KOPT-K1 (cell line): Measurements from ENCODE around the gene PPFIA2.
"Not testable (repeated sequence)": the region's sequence is repeated elsewhere in the genome, so short reads cannot be mapped to it uniquely, and the experiment has no call there.

Experiments
- H3K27ac ChIP-seq: fragments of 200-600 bp; sonication (generic); 2 replicates; pipeline ENCODE4 v1.5.1; 2016; ENCODE audit warnings: antibody characterized with exemption, mild to moderate bottlenecking, low read depth, low read length; ENCODE audit not compliant: poor library complexity, severe bottlenecking
- H3K36me3 ChIP-seq: fragments of 200-600 bp; sonication (generic); 2 replicates; pipeline ENCODE4 v1.5.1; 2017; ENCODE audit warnings: antibody characterized with exemption, mild to moderate bottlenecking, low read length, moderate library complexity; ENCODE audit not compliant: insufficient read depth
- H3K9me3 ChIP-seq: fragments of 200-600 bp; sonication (generic); 2 replicates; pipeline ENCODE4 v1.5.1; 2017; ENCODE audit warnings: antibody characterized with exemption, low read length, mild to moderate bottlenecking; ENCODE audit not compliant: insufficient read depth, poor library complexity, severe bottlenecking

PPFIA2 gene

GRCh38 chr12:81718616-81719015 is 40.5 kb downstream of the PPFIA2 start:
- no peaks in the 10 kb centered on the region for H3K36me3 ChIP-seq
- no peak overlapping the region for H3K27ac ChIP-seq
- H3K9me3 ChIP-seq, result no peaks in the 10 kb centered on the region

- H3K27ac ChIP-seq, result no peak overlapping the region
- no peaks in the 10 kb centered on the region for H3K9me3 ChIP-seq
- no peaks in the 10 kb centered on the region for H3K36me3 ChIP-seq
Observed at GRCh38 chr12:81712536-81712935, 46.6 kb downstream of the PPFIA2 start.

GRCh38 chr12:81705586-81705985 is 53.6 kb downstream of the PPFIA2 start:
- no peaks in the 10 kb centered on the region for H3K9me3 ChIP-seq
- no peaks in the 10 kb centered on the region for H3K36me3 ChIP-seq
- no peak overlapping the region for H3K27ac ChIP-seq

- H3K27ac ChIP-seq, result no peak overlapping the region
- no peaks in the 10 kb centered on the region for H3K9me3 ChIP-seq
- no peaks in the 10 kb centered on the region for H3K36me3 ChIP-seq
Observed at GRCh38 chr12:81699551-81699950, 59.6 kb downstream of the PPFIA2 start.

DNA sequence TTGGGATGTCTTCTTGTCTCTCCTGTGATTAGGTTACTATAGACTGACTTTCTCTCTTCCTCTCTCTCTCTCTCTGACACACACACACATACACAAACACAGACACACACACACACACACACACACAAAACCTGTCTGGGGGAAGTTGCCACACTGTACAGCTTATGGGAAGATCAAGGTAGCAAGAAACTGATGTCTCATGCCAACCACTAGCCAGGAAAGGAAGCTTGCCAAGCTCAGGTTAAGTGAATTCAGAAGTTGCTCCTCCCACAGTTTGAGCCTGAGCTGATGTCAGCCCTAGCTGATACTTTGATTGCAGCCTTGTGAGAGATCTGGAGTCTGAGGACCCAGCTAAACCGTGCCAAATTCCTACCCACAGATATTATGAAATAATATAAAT is 67.1 kb downstream of the PPFIA2 start:
- H3K9me3 ChIP-seq, result no peaks in the 10 kb centered on the region
- H3K27ac ChIP-seq, result no peak overlapping the region
- H3K36me3 ChIP-seq, result no peaks in the 10 kb centered on the region

GRCh38 chr12:81683881-81684280 is 75.3 kb downstream of the PPFIA2 start:
- Histone ChIP-seq H3K9me3 (no peaks in the 10 kb centered on the region), H3K36me3 (no peaks in the 10 kb centered on the region), H3K27ac (no peak overlapping the region)

- Histone ChIP-seq H3K27ac (no peak overlapping the region), H3K9me3 (no peaks in the 10 kb centered on the region), H3K36me3 (no peaks in the 10 kb centered on the region)
Observed at GRCh38 chr12:81679614-81680013, 79.5 kb downstream of the PPFIA2 start.

DNA sequence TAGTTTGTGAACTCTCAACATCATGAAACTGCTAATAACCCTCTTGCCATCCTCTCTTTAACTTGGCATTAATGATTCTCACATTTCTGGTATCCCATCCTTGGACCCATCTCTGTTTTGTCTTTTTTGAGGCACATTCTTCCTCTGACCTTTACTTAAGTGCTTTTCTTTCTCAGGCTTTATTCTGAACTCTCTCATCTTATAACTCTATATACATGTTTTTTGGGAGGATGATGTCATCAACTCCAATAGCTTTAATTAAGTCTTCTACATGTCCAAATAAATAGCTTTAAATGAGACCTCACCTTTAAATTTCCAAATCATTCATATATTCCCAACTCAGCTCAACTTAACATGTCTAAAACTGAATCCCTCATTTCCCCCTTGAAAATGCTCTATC is 88.4 kb downstream of the PPFIA2 start:
- no peak overlapping the region for H3K27ac ChIP-seq
- H3K36me3 ChIP-seq, result no peaks in the 10 kb centered on the region
- no peaks in the 10 kb centered on the region for H3K9me3 ChIP-seq

DNA sequence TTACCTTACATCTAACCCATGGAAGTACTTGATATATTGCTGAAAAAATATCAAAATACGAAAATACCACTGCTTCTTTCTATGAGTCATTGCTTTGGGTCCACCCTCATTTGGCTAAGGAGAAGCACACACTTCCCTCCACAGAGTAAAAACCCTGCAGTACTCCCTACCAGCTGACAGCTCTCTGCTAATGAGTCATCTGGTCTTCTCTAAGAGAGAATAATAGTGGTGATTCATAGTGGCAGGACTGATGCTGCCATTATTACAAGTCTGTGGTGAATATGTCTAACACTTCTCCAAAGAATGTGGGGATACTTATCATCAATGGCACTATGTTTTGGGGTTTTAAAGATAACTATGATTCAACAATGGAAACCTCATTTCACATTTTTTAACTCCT is 90.7 kb downstream of the PPFIA2 start:
- Histone ChIP-seq H3K36me3 (no peaks in the 10 kb centered on the region), H3K9me3 (no peaks in the 10 kb centered on the region), H3K27ac (no peak overlapping the region)

DNA sequence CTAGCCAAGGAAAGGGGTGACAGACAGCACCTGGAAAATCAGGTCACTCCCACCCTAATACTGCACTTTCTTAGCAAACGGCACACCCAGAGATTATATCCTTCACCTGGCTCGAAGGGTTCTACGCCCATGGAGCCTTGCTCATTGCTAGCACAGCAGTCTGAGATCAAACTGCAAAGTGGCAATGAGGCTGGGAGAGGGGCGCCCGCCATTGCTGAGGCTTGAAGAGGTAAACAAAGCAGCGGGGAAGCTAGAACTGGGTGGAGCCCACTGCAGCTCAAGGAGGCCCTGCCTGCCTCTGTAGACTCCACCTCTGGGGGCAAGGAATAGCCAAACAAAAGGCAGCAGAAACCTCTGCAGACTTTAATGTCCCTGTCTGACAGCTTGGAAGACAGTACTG is 99.8 kb downstream of the PPFIA2 start:
- H3K36me3 ChIP-seq, H3K9me3 ChIP-seq, H3K27ac ChIP-seq: not testable (repeated sequence)

DNA sequence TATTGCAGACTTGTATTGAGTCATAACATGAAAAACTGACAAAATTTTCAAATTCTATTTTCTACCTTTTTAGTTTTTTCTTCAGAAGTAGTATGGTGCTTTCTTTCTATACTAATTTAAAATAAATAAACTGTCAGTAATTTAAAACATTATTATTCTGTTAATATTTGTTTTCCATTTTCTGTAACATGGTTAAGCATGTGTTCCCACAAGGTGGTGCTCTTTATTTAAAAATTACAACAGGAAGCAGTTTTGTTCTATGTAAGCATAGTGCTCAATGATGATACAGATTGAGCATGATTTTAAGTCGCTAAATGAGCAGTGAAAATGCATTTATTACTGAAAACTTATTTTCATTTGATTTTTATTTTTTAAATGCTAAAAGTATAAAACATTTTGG is 114.6 kb downstream of the PPFIA2 start:
- no peaks in the 10 kb centered on the region for H3K9me3 ChIP-seq
- no peaks in the 10 kb centered on the region for H3K36me3 ChIP-seq
- no peak overlapping the region for H3K27ac ChIP-seq

DNA sequence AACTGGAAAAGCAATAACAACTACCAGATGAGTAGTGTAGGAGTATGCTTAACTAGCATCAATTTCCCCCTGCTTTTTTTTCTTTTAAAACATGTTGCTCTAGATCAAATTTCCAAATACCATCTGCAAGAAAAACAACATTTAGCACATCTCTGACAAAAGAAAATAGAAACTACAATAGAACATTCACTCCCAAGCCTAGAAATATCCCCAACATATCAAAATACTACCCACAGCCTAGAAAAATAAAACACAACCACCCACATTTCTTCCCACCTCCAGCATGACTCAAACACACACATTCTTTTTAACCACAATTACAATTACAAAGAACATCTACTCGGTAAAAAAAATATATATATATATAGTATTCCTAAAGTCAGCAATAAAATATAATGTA is 120.0 kb downstream of the PPFIA2 start:
- no peak overlapping the region for H3K27ac ChIP-seq
- H3K36me3 ChIP-seq, result no peaks in the 10 kb centered on the region
- H3K9me3 ChIP-seq, result no peaks in the 10 kb centered on the region

DNA sequence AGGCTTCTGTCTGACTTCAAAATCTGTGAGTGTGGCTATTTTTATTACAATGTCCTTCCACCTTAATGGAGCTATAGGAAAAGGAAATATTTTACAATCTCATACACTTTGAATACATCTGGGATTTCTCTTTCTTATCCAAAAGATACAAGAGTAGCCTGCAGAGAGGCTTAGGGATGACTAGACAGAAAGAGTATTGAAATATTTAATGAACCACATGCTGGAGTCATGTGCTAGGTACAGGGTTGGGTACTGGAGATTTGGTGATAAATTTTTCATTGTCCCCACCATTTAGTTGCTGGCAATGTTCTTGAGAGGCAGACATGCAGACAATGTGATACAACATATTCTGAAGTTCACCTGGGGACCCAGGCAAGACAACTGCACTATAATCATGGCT is 126.0 kb downstream of the PPFIA2 start:
- Histone ChIP-seq H3K9me3 (no peaks in the 10 kb centered on the region), H3K27ac (no peak overlapping the region), H3K36me3 (no peaks in the 10 kb centered on the region)

DNA sequence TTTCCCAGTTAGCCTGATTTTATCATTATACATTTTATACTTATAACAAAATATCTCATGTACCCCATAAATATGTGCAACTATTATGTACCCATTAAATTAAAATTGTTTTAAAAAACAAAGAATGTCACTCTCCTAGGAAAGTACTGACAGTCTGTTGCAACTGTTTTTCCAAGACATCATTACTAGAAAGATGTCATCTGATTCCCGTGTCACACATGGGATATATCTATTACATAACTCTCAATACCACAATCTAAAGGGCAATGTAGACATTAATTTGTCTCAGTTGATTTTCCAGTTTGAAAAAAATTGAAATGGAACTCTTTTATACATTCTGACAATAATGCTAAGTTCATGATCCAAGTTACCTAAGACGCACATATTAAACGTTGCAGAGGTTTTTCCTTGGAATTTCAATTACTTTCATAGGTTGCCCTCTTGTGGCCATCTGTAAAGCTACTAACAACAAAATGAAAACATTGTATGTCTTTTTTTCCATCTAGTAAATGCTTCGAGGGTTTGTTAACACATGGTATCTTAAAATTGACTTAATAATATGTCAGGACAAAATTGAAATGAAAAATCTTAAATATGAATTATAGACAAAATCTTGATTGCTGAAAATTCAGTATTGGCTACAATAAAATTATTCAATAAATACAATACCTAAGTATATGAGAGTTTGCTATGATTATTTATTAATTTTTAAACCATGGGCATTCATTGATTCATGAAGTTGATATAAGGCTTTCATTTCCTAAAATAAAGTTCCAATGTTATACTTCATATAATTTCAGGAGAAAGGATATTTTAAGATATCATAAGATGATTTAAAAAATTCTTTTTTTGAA is 131.6 kb downstream of the PPFIA2 start:
- no peaks in the 10 kb centered on the region for H3K9me3 ChIP-seq
- H3K27ac ChIP-seq, result no peak overlapping the region
- H3K36me3 ChIP-seq, result no peaks in the 10 kb centered on the region

GRCh38 chr12:81626406-81626805 is 132.7 kb downstream of the PPFIA2 start:
- Histone ChIP-seq H3K27ac (no peak overlapping the region), H3K9me3 (no peaks in the 10 kb centered on the region), H3K36me3 (no peaks in the 10 kb centered on the region)

- H3K9me3 ChIP-seq, result no peaks in the 10 kb centered on the region
- no peak overlapping the region for H3K27ac ChIP-seq
- H3K36me3 ChIP-seq, result no peaks in the 10 kb centered on the region
Observed at GRCh38 chr12:81617915-81618314, 141.2 kb downstream of the PPFIA2 start.
